Vagina (tissue), 2 donors: ENCODE results near the gene TRIM15. TPM values are rescaled to one million over a fixed set of nuclear protein-coding genes. Genes with fewer than 3 reads are reported as not detected.

Experiments
- DNase-seq, 2 donors: peaks; one replicate each; pipeline ENCODE4 v3.0.0-alpha.2; 2017; ENCODE audit errors: extremely low spot score in 2 of 2
- H3K27ac ChIP-seq: fragments of 200-600 bp; sonication (generic); one replicate; pipeline ENCODE4 v1.5.1; 2019
- H3K27me3 ChIP-seq: fragments of 200-600 bp; sonication (generic); one replicate; pipeline ENCODE4 v1.5.1; 2019
- H3K36me3 ChIP-seq, 2 donors: fragments of 200-600 bp; sonication (generic); one replicate each; pipeline ENCODE4 v1.5.1; 2017 to 2019
- H3K4me1 ChIP-seq: fragments of 200-600 bp; sonication (generic); one replicate; pipeline ENCODE4 v1.5.1; 2019
- H3K4me3 ChIP-seq, 2 donors: fragments of 200-600 bp; sonication (generic); 1 replicate in 1 of 2; 2 replicates in 1 of 2; pipeline ENCODE4 v1.5.1; 2016 to 2019
- H3K9me3 ChIP-seq: fragments of 200-600 bp; sonication (generic); one replicate; pipeline ENCODE4 v1.5.1; 2019
- POLR2A ChIP-seq, 2 donors: fragments of 450-650 bp; IDR thresholded peaks; one replicate each; pipeline ENCODE4 v1.6.1; 2017; ENCODE audit warnings: antibody characterized with exemption in 2 of 2, mild to moderate bottlenecking in 2 of 2, moderate library complexity in 2 of 2
- POLR2AphosphoS5 ChIP-seq, 2 donors: sonication (generic); formaldehyde crosslinking; IDR thresholded peaks; one replicate each; pipeline ENCODE4 v1.9.0; 2017; ENCODE audit warnings: antibody characterized with exemption in 2 of 2, mild to moderate bottlenecking in 2 of 2, low read depth in 1 of 2; ENCODE audit not compliant: insufficient read depth in 1 of 2
- intact Hi-C: fragments of 100-400 bp; cut with DNase I; formaldehyde crosslinking; loops from one replicate; pipeline ENCODE4 v1.15.1; 2023
- total RNA-seq: library from RNA; depleted of rRNA; stranded (reverse); fragments of >200 nt; gene quantifications from one replicate; pipeline ENCODE4 v1.2.3, GENCODE V29; 2016
- TF ChIP-seq, protein P1 (sequence below), 3 experiments: fragments of 450-650 bp in 2 of 3; fragments of 200-600 bp in 1 of 3; sonication (generic) in 1 of 3; IDR thresholded peaks; one replicate each; pipeline ENCODE4 v1.5.1; 2017 to 2019; ENCODE audit warnings: antibody characterized with exemption in 3 of 3, mild to moderate bottlenecking in 2 of 3, moderate library complexity in 2 of 3

Gene TRIM15
- total RNA-seq, 1 donor from 2014 or later: not detected

GRCh38 chr6:30206152-30206551 lies 42.8 kb downstream of the TRIM15 start:
- TF ChIP-seq POLR2A (IDR thresholded peaks at IDR 0.05) (no peak), POLR2AphosphoS5 (IDR thresholded peaks at IDR 0.05; ENCODE audit: insufficient read depth in 1 of 2, low read depth in 1 of 2) (no peak)
- TF ChIP-seq, protein P1, sequence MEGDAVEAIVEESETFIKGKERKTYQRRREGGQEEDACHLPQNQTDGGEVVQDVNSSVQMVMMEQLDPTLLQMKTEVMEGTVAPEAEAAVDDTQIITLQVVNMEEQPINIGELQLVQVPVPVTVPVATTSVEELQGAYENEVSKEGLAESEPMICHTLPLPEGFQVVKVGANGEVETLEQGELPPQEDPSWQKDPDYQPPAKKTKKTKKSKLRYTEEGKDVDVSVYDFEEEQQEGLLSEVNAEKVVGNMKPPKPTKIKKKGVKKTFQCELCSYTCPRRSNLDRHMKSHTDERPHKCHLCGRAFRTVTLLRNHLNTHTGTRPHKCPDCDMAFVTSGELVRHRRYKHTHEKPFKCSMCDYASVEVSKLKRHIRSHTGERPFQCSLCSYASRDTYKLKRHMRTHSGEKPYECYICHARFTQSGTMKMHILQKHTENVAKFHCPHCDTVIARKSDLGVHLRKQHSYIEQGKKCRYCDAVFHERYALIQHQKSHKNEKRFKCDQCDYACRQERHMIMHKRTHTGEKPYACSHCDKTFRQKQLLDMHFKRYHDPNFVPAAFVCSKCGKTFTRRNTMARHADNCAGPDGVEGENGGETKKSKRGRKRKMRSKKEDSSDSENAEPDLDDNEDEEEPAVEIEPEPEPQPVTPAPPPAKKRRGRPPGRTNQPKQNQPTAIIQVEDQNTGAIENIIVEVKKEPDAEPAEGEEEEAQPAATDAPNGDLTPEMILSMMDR (IDR thresholded peaks at IDR 0.05): no peak
- H3K27ac ChIP-seq: no peak overlapping the region
- no peak overlapping the region for H3K4me3 ChIP-seq
- no peaks in the 10 kb centered on the region for H3K36me3 ChIP-seq
- peaks cover 78% of the 10 kb centered on the region for H3K4me1 ChIP-seq
- no peak for DNase-seq
- intact Hi-C loops: no loop called here
- no peaks in the 10 kb centered on the region for H3K9me3 ChIP-seq
- no peaks in the 10 kb centered on the region for H3K27me3 ChIP-seq

- H3K4me1 ChIP-seq: peaks cover 78% of the 10 kb centered on the region
- H3K9me3 ChIP-seq: no peaks in the 10 kb centered on the region
- intact Hi-C loops: no loop called here
- no peak for TF ChIP-seq POLR2A (IDR thresholded peaks at IDR 0.05)
- TF ChIP-seq, protein P1 (IDR thresholded peaks at IDR 0.05): no peak
- peak; percentile 17 to 68 for TF ChIP-seq POLR2AphosphoS5 (IDR thresholded peaks at IDR 0.05; ENCODE audit: insufficient read depth in 1 of 2, low read depth in 1 of 2)
- peak overlapping the region; percentile 40 for H3K27ac ChIP-seq
- DNase-seq: no peak
- no peaks in the 10 kb centered on the region for H3K36me3 ChIP-seq
- no peak overlapping the region for H3K4me3 ChIP-seq
- no peaks in the 10 kb centered on the region for H3K27me3 ChIP-seq
These were observed 43.7 kb downstream of the TRIM15 start for GRCh38 chr6:30206799-30207618.

- Histone ChIP-seq H3K4me1 (peaks cover 77% of the 10 kb centered on the region), H3K4me3 (no peak overlapping the region), H3K27me3 (no peaks in the 10 kb centered on the region), H3K9me3 (no peaks in the 10 kb centered on the region), H3K27ac (peak overlapping the region; percentile 40), H3K36me3 (no peaks in the 10 kb centered on the region)
- no peak for TF ChIP-seq POLR2A (IDR thresholded peaks at IDR 0.05)
- TF ChIP-seq, protein P1 (IDR thresholded peaks at IDR 0.05): no peak
- TF ChIP-seq POLR2AphosphoS5 (IDR thresholded peaks at IDR 0.05; ENCODE audit: insufficient read depth in 1 of 2, low read depth in 1 of 2): no peak
- intact Hi-C loops: no loop called here
- DNase-seq: no peak
These were observed 44.4 kb downstream of the TRIM15 start for GRCh38 chr6:30207619-30208295.

GRCh38 chr6:30211306-30211705 lies 48.0 kb downstream of the TRIM15 start:
- intact Hi-C loops: no loop called here
- DNase-seq: no peak
- peaks cover 65% of the 10 kb centered on the region for H3K4me1 ChIP-seq
- no peak overlapping the region for H3K27ac ChIP-seq
- TF ChIP-seq POLR2A (IDR thresholded peaks at IDR 0.05) (no peak), POLR2AphosphoS5 (IDR thresholded peaks at IDR 0.05; ENCODE audit: insufficient read depth in 1 of 2, low read depth in 1 of 2) (no peak)
- TF ChIP-seq, protein P1 (IDR thresholded peaks at IDR 0.05): no peak
- no peaks in the 10 kb centered on the region for H3K36me3 ChIP-seq
- H3K4me3 ChIP-seq: peak overlapping the region in 1 of 2 donors; percentile 3
- no peaks in the 10 kb centered on the region for H3K27me3 ChIP-seq
- H3K9me3 ChIP-seq: no peaks in the 10 kb centered on the region
